CD14-positive monocyte (primary cell): Measurements from ENCODE around the gene FGF14. TPM values are rescaled to one million over a fixed set of nuclear protein-coding genes. Genes with fewer than 3 reads are reported as not detected.

Source experiments
- DNase-seq, 3 donors: peaks; one replicate each; pipeline ENCODE4 v3.0.0-alpha.2; 2011 to 2022
- H2AFZ ChIP-seq: 2 replicates; pipeline ENCODE4 v1.6.0; 2012; ENCODE audit warnings: mild to moderate bottlenecking, low read depth, low read length, inconsistent platforms; ENCODE audit not compliant: insufficient read depth, poor library complexity, severe bottlenecking
- H3K27ac ChIP-seq, 2 donors: 1 replicate in 1 of 2; 2 replicates in 1 of 2; pipeline ENCODE4 v1.5.1; 2012 to 2013; ENCODE audit warnings: low read length in 2 of 2, control low read depth in 1 of 2, inconsistent platforms in 1 of 2, low read depth in 1 of 2, mild to moderate bottlenecking in 1 of 2
- H3K27me3 ChIP-seq, 2 donors: one replicate each; pipeline versions ENCODE4 v1.6.0 to v1.6.1; 2011 to 2013; ENCODE audit warnings: low read length in 2 of 2; ENCODE audit not compliant: control insufficient read depth in 2 of 2, insufficient read depth in 2 of 2
- H3K36me3 ChIP-seq, 2 donors: replicated peaks in 1 of 2; 1 replicate in 1 of 2; 2 replicates in 1 of 2; pipeline versions ENCODE4 v1.5.1 to v1.6.1; 2012 to 2013; ENCODE audit warnings: low read length in 2 of 2, control low read depth in 1 of 2, inconsistent platforms in 1 of 2, mild to moderate bottlenecking in 1 of 2; ENCODE audit not compliant: insufficient read depth in 2 of 2, control insufficient read depth in 1 of 2
- H3K4me1 ChIP-seq, 2 donors: 1 replicate in 1 of 2; 2 replicates in 1 of 2; pipeline versions ENCODE4 v1.5.1 to v1.6.1; 2012 to 2013; ENCODE audit warnings: low read length in 2 of 2, control low read depth in 1 of 2, inconsistent platforms in 1 of 2, mild to moderate bottlenecking in 1 of 2, moderate library complexity in 1 of 2; ENCODE audit not compliant: insufficient read depth in 2 of 2, control insufficient read depth in 1 of 2
- H3K4me2 ChIP-seq: replicated peaks from 2 replicates; pipeline ENCODE3; 2012; ENCODE audit warnings: low read length, moderate library complexity, mild to moderate bottlenecking; ENCODE audit not compliant: poor library complexity, severe bottlenecking; ENCODE audit errors: extremely low read depth
- H3K4me3 ChIP-seq, 3 experiments: fragments of 200-600 bp in 1 of 3; sonication (generic) in 1 of 3; replicated peaks in 1 of 3; 1 replicate in 2 of 3; 2 replicates in 1 of 3; pipeline ENCODE4 v1.5.1; 2011 to 2013; ENCODE audit warnings: low read length in 3 of 3, mild to moderate bottlenecking in 3 of 3, control low read depth in 2 of 3, low read depth in 2 of 3, inconsistent platforms in 1 of 3, moderate library complexity in 1 of 3
- H3K79me2 ChIP-seq: 2 replicates; pipeline ENCODE4 v1.6.0; 2012; ENCODE audit warnings: mild to moderate bottlenecking, control low read depth, inconsistent platforms, low read length, moderate library complexity; ENCODE audit not compliant: insufficient read depth
- H3K9ac ChIP-seq: 2 replicates; pipeline ENCODE4 v1.6.0; 2017; ENCODE audit warnings: low read length, mild to moderate bottlenecking; ENCODE audit not compliant: insufficient read depth, poor library complexity, severe bottlenecking
- H3K9me3 ChIP-seq, 2 donors: replicated peaks in 1 of 2; 1 replicate in 1 of 2; 2 replicates in 1 of 2; pipeline versions ENCODE4 v1.5.1 to v1.6.1; 2012 to 2013; ENCODE audit warnings: low read length in 2 of 2, control low read depth in 1 of 2; ENCODE audit not compliant: control insufficient read depth in 1 of 2, insufficient read depth in 1 of 2
- H4K20me1 ChIP-seq: 2 replicates; pipeline ENCODE4 v1.6.0; 2012; ENCODE audit warnings: mild to moderate bottlenecking, low read length, control low read depth, moderate library complexity; ENCODE audit not compliant: insufficient read depth
- H3K27ac Mint-ChIP-seq, 7 donors: one replicate each; pipeline ENCODE4 v1.8.0; 2020; ENCODE audit warnings: mild to moderate bottlenecking in 7 of 7, mixed read lengths in 7 of 7, moderate library complexity in 6 of 7, inconsistent platforms in 2 of 7
- H3K27me3 Mint-ChIP-seq, 3 donors: one replicate each; pipeline ENCODE4 v1.8.0; 2021 to 2022; ENCODE audit warnings: low read depth in 3 of 3, mild to moderate bottlenecking in 3 of 3, mixed read lengths in 3 of 3, moderate library complexity in 3 of 3, inconsistent platforms in 1 of 3
- H3K36me3 Mint-ChIP-seq, 2 donors: one replicate each; pipeline ENCODE4 v1.8.0; 2020; ENCODE audit warnings: mixed read lengths in 2 of 2, inconsistent platforms in 1 of 2, mild to moderate bottlenecking in 1 of 2
- H3K4me1 Mint-ChIP-seq: one replicate; pipeline ENCODE4 v1.8.0; 2020; ENCODE audit warnings: mild to moderate bottlenecking, mixed read lengths
- H3K4me3 Mint-ChIP-seq, 2 donors: one replicate each; pipeline ENCODE4 v1.8.0; 2020; ENCODE audit warnings: mild to moderate bottlenecking in 2 of 2, mixed read lengths in 2 of 2, moderate library complexity in 1 of 2
- H3K9me3 Mint-ChIP-seq, 7 donors: one replicate each; pipeline ENCODE4 v1.8.0; 2020 to 2022; ENCODE audit warnings: mixed read lengths in 7 of 7, mild to moderate bottlenecking in 6 of 7, moderate library complexity in 6 of 7, inconsistent platforms in 2 of 7
- WGBS: methylation state at CpG from one replicate; pipeline ENCODE4 v1.1.5; 2013; ENCODE audit warnings: missing lambda C conversion rate; ENCODE audit not compliant: insufficient coverage; 5-methylcytosine and 5-hydroxymethylcytosine counted together
- intact Hi-C, 2 donors: fragments of 100-400 bp; cut with micrococcal nuclease; formaldehyde crosslinking; loops; one replicate each; pipeline versions ENCODE4 v1.15.0 to v1.15.1; 2023
- polyA plus RNA-seq, 3 donors: library from polyadenylated mRNA; depleted of rRNA in 1 of 3; unstranded in 2 of 3; stranded (reverse) in 1 of 3; fragments of 300-500 nt in 2 of 3; fragments of >200 nt in 1 of 3; fragmentation: Illumina TruSeq in 2 of 3; gene quantifications; 1 replicate in 2 of 3; 2 replicates in 1 of 3; pipeline ENCODE4 v1.2.3, GENCODE V29; 2012 to 2021
- TF ChIP-seq, protein P1 (sequence below): fragments of 200-600 bp; IDR thresholded peaks from one replicate; pipeline ENCODE4 v1.8.0; 2022; ENCODE audit warnings: antibody characterized with exemption, mild to moderate bottlenecking

FGF14 gene
- polyA plus RNA-seq, 3 donors: not detected

DNA sequence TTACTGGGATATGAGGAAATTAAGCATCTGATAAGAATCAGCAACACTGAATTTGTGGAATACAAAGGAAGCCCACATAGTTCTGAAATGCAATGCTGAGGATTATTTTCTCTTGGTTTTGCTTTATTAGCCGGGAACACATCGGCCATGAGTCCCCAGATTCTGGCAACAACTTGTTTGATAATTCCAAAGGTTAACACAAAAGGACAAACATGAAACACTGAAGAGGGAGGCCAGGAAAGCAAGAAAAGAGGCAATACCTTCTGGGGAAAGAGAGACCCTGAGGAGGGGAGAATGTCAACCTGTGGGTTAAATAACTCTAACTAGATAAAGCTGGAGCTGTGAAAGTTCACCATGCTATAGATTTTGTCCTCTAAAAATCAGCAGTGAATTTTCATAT lies 663.5 kb downstream of the FGF14 start:
- intact Hi-C loops: no loop called here
- peaks cover 0 to 6% (median 0%) of the 10 kb centered on the region in 7 donors for H3K9me3 Mint-ChIP-seq
- H3K4me2 ChIP-seq: no peak overlapping the region
- H3K36me3 ChIP-seq: no peaks in the 10 kb centered on the region
- H3K4me1 Mint-ChIP-seq: no peaks in the 10 kb centered on the region
- TF ChIP-seq, protein P1, sequence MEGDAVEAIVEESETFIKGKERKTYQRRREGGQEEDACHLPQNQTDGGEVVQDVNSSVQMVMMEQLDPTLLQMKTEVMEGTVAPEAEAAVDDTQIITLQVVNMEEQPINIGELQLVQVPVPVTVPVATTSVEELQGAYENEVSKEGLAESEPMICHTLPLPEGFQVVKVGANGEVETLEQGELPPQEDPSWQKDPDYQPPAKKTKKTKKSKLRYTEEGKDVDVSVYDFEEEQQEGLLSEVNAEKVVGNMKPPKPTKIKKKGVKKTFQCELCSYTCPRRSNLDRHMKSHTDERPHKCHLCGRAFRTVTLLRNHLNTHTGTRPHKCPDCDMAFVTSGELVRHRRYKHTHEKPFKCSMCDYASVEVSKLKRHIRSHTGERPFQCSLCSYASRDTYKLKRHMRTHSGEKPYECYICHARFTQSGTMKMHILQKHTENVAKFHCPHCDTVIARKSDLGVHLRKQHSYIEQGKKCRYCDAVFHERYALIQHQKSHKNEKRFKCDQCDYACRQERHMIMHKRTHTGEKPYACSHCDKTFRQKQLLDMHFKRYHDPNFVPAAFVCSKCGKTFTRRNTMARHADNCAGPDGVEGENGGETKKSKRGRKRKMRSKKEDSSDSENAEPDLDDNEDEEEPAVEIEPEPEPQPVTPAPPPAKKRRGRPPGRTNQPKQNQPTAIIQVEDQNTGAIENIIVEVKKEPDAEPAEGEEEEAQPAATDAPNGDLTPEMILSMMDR: no peak
- H3K9me3 ChIP-seq: no peaks in the 10 kb centered on the region
- no peak overlapping the region for H2AFZ ChIP-seq
- no peak for DNase-seq
- H4K20me1 ChIP-seq: no peaks in the 10 kb centered on the region
- no peak overlapping the region for H3K4me3 ChIP-seq
- H3K4me3 Mint-ChIP-seq: no peak overlapping the region
- H3K27me3 Mint-ChIP-seq: peaks cover 1 to 3% (median 1%) of the 10 kb centered on the region in 3 donors
- no peaks in the 10 kb centered on the region for H3K27me3 ChIP-seq
- no peak overlapping the region for H3K27ac ChIP-seq
- no peaks in the 10 kb centered on the region for H3K36me3 Mint-ChIP-seq
- H3K27ac Mint-ChIP-seq: no peak overlapping the region
- 80% methylated on average over 1 of the region's 2 CpGs for WGBS
- H3K79me2 ChIP-seq: no peaks in the 10 kb centered on the region
- H3K4me1 ChIP-seq: no peaks in the 10 kb centered on the region
- no peak overlapping the region for H3K9ac ChIP-seq

DNA sequence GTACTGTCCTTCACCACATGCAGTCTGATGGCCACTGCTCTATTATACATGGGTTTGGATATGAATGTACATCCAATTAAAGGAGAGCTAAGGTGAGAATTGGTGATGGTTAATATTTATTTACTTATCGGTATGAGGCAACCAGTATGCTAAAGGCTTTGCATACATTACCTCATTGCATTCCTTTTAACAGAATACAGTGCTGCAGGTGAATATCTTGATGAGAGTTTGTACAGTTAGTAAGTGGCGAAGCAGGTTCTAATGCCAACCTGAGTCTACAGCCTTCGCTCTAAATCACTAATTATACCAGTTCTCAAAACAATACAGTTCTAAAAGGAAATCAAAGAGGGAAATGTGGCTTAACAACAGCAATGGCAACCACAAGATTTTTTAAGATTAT lies 665.3 kb downstream of the FGF14 start:
- no peaks in the 10 kb centered on the region for H3K4me1 Mint-ChIP-seq
- no peaks in the 10 kb centered on the region for H3K36me3 Mint-ChIP-seq
- no peaks in the 10 kb centered on the region for H3K4me1 ChIP-seq
- H3K27ac ChIP-seq: no peak overlapping the region
- H3K27ac Mint-ChIP-seq: peak overlapping the region in 1 of 7 donors; percentile 48
- no CpG with 5 or more reads among the region's 3 CpGs for WGBS
- no peak overlapping the region for H3K4me3 ChIP-seq
- H3K9ac ChIP-seq: no peak overlapping the region
- H3K27me3 Mint-ChIP-seq: peaks cover 0 to 2% (median 2%) of the 10 kb centered on the region in 3 donors
- no peak for DNase-seq
- no peaks in the 10 kb centered on the region for H3K36me3 ChIP-seq
- H3K4me3 Mint-ChIP-seq: no peak overlapping the region
- H3K9me3 Mint-ChIP-seq: peaks cover 0 to 8% (median 0%) of the 10 kb centered on the region in 7 donors
- TF ChIP-seq, protein P1: no peak
- H4K20me1 ChIP-seq: no peaks in the 10 kb centered on the region
- no peaks in the 10 kb centered on the region for H3K79me2 ChIP-seq
- H3K9me3 ChIP-seq: no peaks in the 10 kb centered on the region
- intact Hi-C loops: no loop called here
- no peak overlapping the region for H3K4me2 ChIP-seq
- no peaks in the 10 kb centered on the region for H3K27me3 ChIP-seq
- H2AFZ ChIP-seq: no peak overlapping the region
